Ovary (tissue), 9 donors: ENCODE measurements around the gene KCNJ5. TPM values are rescaled to one million over a fixed set of nuclear protein-coding genes. Genes with fewer than 3 reads are reported as not detected.

Experiments used
- DNase-seq, 5 donors: peaks; one replicate each; pipeline ENCODE4 v3.0.0-alpha.2; 2019 to 2020
- H3K27ac ChIP-seq, 2 donors: fragments of 200-600 bp; one replicate each; pipeline versions ENCODE4 v1.5.1 to v1.8.0; 2019 to 2022
- H3K27me3 ChIP-seq: fragments of 200-600 bp; one replicate; pipeline ENCODE4 v1.8.0; 2022
- H3K36me3 ChIP-seq: fragments of 200-600 bp; sonication (generic); one replicate; pipeline ENCODE4 v1.5.1; 2019
- H3K4me1 ChIP-seq: one replicate; pipeline ENCODE4 v1.8.1; 2013; ENCODE audit warnings: mild to moderate bottlenecking, moderate library complexity; ENCODE audit not compliant: insufficient read depth
- H3K4me3 ChIP-seq: fragments of 200-600 bp; sonication (generic); one replicate; pipeline ENCODE4 v1.5.1; 2017
- H3K9me3 ChIP-seq, 2 donors: fragments of 200-600 bp in 1 of 2; sonication (generic) in 1 of 2; one replicate each; pipeline versions ENCODE4 v1.5.1 to v1.8.1; 2013 to 2019; ENCODE audit warnings: mild to moderate bottlenecking in 1 of 2, moderate library complexity in 1 of 2
- CTCF ChIP-seq, 3 donors: fragments of 450-650 bp in 2 of 3; fragments of 200-600 bp in 1 of 3; IDR thresholded peaks; one replicate each; pipeline versions ENCODE4 v1.5.1 to v1.8.0; 2016 to 2022; ENCODE audit warnings: antibody characterized with exemption in 3 of 3, mild to moderate bottlenecking in 1 of 3
- EP300 ChIP-seq: sonication (generic); formaldehyde crosslinking; IDR thresholded peaks from one replicate; pipeline ENCODE4 v1.6.1; 2017; ENCODE audit warnings: antibody characterized with exemption
- POLR2A ChIP-seq: fragments of 450-650 bp; IDR thresholded peaks from one replicate; pipeline ENCODE4 v1.6.1; 2017; ENCODE audit warnings: antibody characterized with exemption, mild to moderate bottlenecking, moderate library complexity
- WGBS, 3 donors: extraction: QIAGEN DNeasy Blood & Tissue Kit in 1 of 3; methylation state at CpG; one replicate each; pipeline versions ENCODE4 v1.1.5 to v1.1.7; 2013 to 2017; 5-methylcytosine and 5-hydroxymethylcytosine counted together
- intact Hi-C, 4 donors: fragments of 100-400 bp; cut with DNase I; formaldehyde crosslinking; loops; one replicate each; pipeline versions ENCODE4 v1.11.0 to v1.15.1; 2022 to 2023
- polyA plus RNA-seq, 2 donors: library from polyadenylated mRNA; stranded (reverse); fragments of 200-250 nt in 1 of 2; fragments of 350-450 nt in 1 of 2; fragmentation: Illumina TruSeq in 1 of 2; extraction: RNeasy Lipid Tissue Mini Kit (QIAGEN cat#74804) in 1 of 2; gene quantifications; one replicate each; pipeline ENCODE4 v1.2.3, GENCODE V29; 2013 to 2014
- total RNA-seq, 7 donors: library from RNA; depleted of rRNA in 2 of 7; stranded (reverse); fragments of >200 nt in 2 of 7; fragmentation: NEBNext Ultra II Directional in 3 of 7; extraction: Animal tissue kit (Norgen Biotek cat#: 25700) in 3 of 7; gene quantifications; one replicate each; pipeline versions ENCODE4 v1.1.0 to v1.2.4, GENCODE V29; 2016 to 2023
- donor health status: DM: no; HTN: no; CAD: no; lungs with moderate emphysema.
- donor health status: DM: no; HTN: no; CAD: no.
- donor health status: Bipolar disorder and iron deficiency.
- donor health status: DM: yes; HTN: yes; CAD: no.
- donor health status: DM: no; HTN: no; CAD: no.
- donor health status: DM: yes; HTN: yes; CAD: no.

The KCNJ5 gene
- total and polyA plus RNA-seq, 9 donors, result 0.42 to 3.7 (median 2.0) TPM

- Histone ChIP-seq H3K9me3 (no peaks in the 10 kb centered on the region), H3K4me3 (no peak overlapping the region), H3K27ac (no peak overlapping the region), H3K27me3 (no peaks in the 10 kb centered on the region), H3K36me3 (no peaks in the 10 kb centered on the region), H3K4me1 (peaks cover under 1% of the 10 kb centered on the region)
- WGBS, 3 donors, result 68 to 74% (median 69%) methylated on average over 5 of the region's 5 CpGs
- intact Hi-C loops, result no loop called here
- TF ChIP-seq CTCF (IDR thresholded peaks at IDR 0.05) (no peak), POLR2A (no peak), EP300 (no peak)
- no peak for DNase-seq
These were observed 22.6 kb downstream of the KCNJ5 start for GRCh38 chr11:128913806-128914205.

- Histone ChIP-seq H3K27me3 (no peaks in the 10 kb centered on the region), H3K4me1 (no peaks in the 10 kb centered on the region), H3K4me3 (no peak overlapping the region), H3K9me3 (no peaks in the 10 kb centered on the region), H3K36me3 (no peaks in the 10 kb centered on the region), H3K27ac (no peak overlapping the region)
- TF ChIP-seq POLR2A (no peak), CTCF (IDR thresholded peaks at IDR 0.05) (no peak), EP300 (no peak)
- no peak for DNase-seq
- WGBS, 3 donors, result 83 to 86% (median 83%) methylated on average over 15 to 18 of the region's 18 CpGs
- intact Hi-C loops, result no loop called here
These were observed 23.3 kb downstream of the KCNJ5 start for GRCh38 chr11:128914216-128915148.

- Histone ChIP-seq H3K9me3 (no peaks in the 10 kb centered on the region), H3K36me3 (no peaks in the 10 kb centered on the region), H3K4me1 (no peaks in the 10 kb centered on the region), H3K27ac (no peak overlapping the region), H3K4me3 (no peak overlapping the region), H3K27me3 (no peaks in the 10 kb centered on the region)
- WGBS, 3 donors, result 48 to 60% (median 51%) methylated on average over 6 of the region's 6 CpGs
- TF ChIP-seq POLR2A (no peak), CTCF (IDR thresholded peaks at IDR 0.05) (no peak), EP300 (no peak)
- DNase-seq, result no peak
- intact Hi-C loops, result no loop called here
These were observed 24.0 kb downstream of the KCNJ5 start for GRCh38 chr11:128915149-128915521.

GRCh38 chr11:128916037-128916572, 24.9 kb downstream of the KCNJ5 start:
- H3K4me1 ChIP-seq, result no peaks in the 10 kb centered on the region
- WGBS, 3 donors, result 65 to 82% (median 74%) methylated on average over 3 of the region's 3 CpGs
- H3K9me3 ChIP-seq, result no peaks in the 10 kb centered on the region
- intact Hi-C loops, result no loop called here
- H3K36me3 ChIP-seq, result no peaks in the 10 kb centered on the region
- H3K27ac ChIP-seq, result no peak overlapping the region
- H3K27me3 ChIP-seq, result no peaks in the 10 kb centered on the region
- no peak for DNase-seq
- H3K4me3 ChIP-seq, result no peak overlapping the region
- TF ChIP-seq EP300 (no peak), POLR2A (no peak), CTCF (IDR thresholded peaks at IDR 0.05) (no peak)
